T-helper 1 cell treated with Interleukin-12 subunit alpha and Interleukin-12 subunit beta and Interleukin-4 antibody, amounts not matched to agents 30 ng/mL and 1 ng/mL, for 36 hours (primary cell): ENCODE results near the gene DONSON. TPM values are rescaled to one million over a fixed set of nuclear protein-coding genes. Genes with fewer than 3 reads are reported as not detected.
"Not testable (repeated sequence)": the region's sequence is repeated elsewhere in the genome, so short reads cannot be mapped to it uniquely, and the experiment has no call there.

Source experiments
- intact Hi-C: fragments of 100-400 bp; cut with micrococcal nuclease; formaldehyde crosslinking; loops from one replicate; pipeline ENCODE4 v1.15.1; 2024
- total RNA-seq: library from RNA; stranded (reverse); gene quantifications from 2 replicates; pipeline ENCODE4 v1.2.3, GENCODE V29; 2022

DONSON gene, protein sequence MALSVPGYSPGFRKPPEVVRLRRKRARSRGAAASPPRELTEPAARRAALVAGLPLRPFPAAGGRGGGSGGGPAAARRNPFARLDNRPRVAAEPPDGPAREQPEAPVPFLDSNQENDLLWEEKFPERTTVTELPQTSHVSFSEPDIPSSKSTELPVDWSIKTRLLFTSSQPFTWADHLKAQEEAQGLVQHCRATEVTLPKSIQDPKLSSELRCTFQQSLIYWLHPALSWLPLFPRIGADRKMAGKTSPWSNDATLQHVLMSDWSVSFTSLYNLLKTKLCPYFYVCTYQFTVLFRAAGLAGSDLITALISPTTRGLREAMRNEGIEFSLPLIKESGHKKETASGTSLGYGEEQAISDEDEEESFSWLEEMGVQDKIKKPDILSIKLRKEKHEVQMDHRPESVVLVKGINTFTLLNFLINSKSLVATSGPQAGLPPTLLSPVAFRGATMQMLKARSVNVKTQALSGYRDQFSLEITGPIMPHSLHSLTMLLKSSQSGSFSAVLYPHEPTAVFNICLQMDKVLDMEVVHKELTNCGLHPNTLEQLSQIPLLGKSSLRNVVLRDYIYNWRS
- total RNA-seq: 29.5 and 31.5 TPM in 2 replicates

- intact Hi-C loops: loop anchor here (1.0 to 10.0 kb wide), 10 partner anchors 17 to 354 kb away; partner anchors contain the start of genes ATP5PO, DNAJC28, IFNAR1 and IL10RB
Measured at GRCh38 chr21:33588485-33589335, at the start of gene DONSON. Gene DONSON (minus strand): TSS chr21:33588684. CDS start chr21:33588641, 43 bp downstream.

DNA sequence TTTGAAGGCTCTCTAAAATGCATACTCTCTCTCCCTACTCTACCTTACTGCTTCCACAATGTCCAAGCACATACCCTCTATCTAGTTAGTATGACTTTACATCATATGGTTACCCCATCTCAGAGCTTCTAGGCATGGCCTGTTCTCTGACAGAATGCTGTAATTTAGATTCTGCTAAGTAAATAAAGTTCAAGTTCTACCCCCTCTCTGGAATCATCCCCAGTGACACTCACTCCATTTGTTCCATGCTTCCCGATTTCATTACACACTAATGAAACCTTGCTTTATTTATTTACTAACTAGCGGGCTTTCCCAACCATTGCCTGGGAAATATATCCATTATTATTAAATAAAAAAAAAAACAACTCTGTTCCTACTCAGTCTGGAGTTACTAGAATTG is 45.8 kb upstream of the DONSON start:
- intact Hi-C loops: no loop called here

- intact Hi-C loops: not testable (repeated sequence)
Measured at GRCh38 chr21:33626151-33626550, 37.7 kb upstream of the DONSON start.

DNA sequence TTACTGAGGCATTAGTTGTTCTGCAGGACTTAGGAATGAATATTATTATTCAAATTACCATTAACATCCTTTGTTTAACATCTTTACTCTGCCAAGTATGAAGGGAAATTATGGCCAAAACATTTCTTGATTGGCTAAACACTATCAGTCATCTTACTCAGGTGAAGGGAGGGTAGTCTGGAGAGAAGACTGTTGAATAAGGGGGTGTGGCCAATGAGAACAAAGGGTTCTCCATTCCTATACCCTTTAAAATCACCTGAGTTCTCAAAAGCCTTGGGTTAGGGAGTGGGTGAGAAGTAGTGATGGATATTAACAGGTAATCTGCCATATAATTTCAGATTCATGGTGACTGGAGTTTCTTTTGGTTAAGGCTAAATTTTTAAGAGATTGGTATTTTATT is 33.8 kb upstream of the DONSON start:
- intact Hi-C loops: no loop called here

GRCh38 chr21:33619726-33620125 is 31.2 kb upstream of the DONSON start:
- intact Hi-C loops: no loop called here

DNA sequence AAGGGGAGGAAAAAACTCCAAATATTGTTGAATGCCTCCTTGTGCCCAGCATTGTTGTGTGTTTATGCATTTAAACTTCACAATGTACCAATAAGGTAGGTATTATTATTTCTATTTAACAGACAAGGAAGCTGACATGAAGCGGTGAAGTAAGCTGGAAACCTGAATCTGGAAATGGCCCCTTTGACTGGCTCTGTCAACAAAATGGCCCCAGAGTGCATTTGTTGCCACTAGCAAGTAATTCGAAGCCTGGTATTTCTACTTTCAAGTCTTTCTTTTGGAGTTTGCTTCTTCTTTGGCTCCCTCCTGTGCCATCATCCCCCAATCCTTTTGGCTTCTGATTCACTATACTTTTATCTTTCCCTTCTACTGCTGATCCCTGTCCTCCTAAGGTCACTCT is 29.9 kb upstream of the DONSON start:
- intact Hi-C loops: no loop called here

- intact Hi-C loops: not testable (repeated sequence)
Measured at GRCh38 chr21:33617565-33617964, 29.1 kb upstream of the DONSON start.

- intact Hi-C loops: no loop called here
Measured at GRCh38 chr21:33611006-33611744, 22.7 kb upstream of the DONSON start.

- intact Hi-C loops: loop anchor here (10.0 kb wide), 1 partner anchor 234 kb away; no protein-coding TSS in a partner anchor
Measured at GRCh38 chr21:33608559-33608958, 20.1 kb upstream of the DONSON start.

DNA sequence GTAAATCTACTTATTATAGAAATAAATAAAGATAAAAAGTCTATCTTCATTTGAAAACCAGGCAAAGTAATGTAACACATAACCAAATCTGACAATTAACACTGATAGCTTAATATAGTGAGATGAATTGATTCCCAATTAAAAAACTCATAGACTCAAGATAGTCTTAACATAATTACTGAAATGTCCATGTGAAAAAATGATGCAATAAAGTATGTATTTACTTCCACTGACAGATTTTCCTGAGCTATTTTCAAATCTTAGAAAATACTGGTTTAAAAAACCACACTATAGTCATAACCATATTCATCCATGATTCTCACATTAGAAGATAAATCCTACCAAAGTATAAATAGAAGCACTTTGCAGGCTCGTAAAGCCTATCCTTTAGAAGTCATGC is 9.6 kb upstream of the DONSON start:
- intact Hi-C loops: no loop called here

DNA sequence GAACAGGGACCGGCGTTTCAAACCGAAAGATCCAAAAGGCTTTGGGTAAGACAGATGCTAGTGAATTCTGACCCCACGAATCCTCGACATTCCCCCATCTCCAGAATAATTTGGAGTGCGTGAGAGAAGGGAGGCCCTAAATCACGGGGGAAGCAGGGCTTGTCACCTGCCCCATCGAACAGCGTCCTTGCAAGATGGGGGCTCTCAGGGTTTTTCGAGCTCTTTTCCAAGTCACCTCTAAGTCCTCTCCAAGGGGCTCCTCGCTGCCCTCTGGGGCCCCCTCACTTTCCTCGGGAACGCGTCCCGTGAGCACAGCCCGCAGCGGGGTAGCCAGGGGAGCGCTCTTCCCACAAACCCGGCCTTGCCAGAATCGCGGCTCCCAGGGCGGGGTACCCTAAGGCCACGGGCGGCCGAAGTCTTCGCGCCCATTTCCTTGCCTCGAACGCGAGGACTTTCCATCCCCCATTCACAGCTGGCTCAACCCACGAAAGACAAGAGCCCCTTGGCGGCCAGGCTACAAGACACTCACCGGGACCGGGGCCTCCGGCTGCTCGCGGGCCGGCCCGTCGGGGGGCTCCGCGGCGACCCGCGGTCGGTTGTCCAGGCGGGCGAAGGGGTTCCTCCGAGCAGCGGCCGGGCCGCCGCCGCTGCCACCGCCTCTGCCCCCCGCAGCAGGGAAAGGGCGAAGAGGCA is 546 bp downstream of the DONSON start:
- intact Hi-C loops: loop anchor here (1.0 to 10.0 kb wide), 10 partner anchors 17 to 353 kb away; partner anchors contain the start of genes ATP5PO, DNAJC28, IFNAR1 and IL10RB

DNA sequence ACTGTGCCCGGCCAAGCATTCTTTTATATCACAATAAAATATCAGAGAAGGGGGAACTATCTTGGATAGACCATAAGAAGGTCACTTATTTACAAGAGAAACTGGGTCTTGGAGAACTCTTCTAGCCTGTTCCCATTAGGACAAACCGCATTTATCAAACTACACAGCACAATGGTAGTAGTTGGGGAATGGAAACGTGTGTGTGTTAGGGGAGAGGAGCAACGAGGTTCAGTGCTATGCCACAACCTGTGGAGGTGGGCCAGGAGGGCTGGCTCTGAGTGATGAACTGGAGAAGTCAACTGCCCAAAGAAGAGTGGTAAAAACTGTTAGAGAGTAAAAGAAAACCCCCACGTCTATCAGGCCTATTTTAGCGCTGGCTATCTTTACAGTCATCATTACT is 1.6 kb downstream of the DONSON start:
- intact Hi-C loops: loop anchor here (10.0 kb wide), 2 partner anchors 262 to 352 kb away; partner anchors contain the start of gene IFNAR1

- intact Hi-C loops: loop anchor here (10.0 kb wide), 2 partner anchors 260 to 350 kb away; partner anchors contain the start of gene IFNAR1
Measured at GRCh38 chr21:33584455-33584854, 4.0 kb downstream of the DONSON start.

DNA sequence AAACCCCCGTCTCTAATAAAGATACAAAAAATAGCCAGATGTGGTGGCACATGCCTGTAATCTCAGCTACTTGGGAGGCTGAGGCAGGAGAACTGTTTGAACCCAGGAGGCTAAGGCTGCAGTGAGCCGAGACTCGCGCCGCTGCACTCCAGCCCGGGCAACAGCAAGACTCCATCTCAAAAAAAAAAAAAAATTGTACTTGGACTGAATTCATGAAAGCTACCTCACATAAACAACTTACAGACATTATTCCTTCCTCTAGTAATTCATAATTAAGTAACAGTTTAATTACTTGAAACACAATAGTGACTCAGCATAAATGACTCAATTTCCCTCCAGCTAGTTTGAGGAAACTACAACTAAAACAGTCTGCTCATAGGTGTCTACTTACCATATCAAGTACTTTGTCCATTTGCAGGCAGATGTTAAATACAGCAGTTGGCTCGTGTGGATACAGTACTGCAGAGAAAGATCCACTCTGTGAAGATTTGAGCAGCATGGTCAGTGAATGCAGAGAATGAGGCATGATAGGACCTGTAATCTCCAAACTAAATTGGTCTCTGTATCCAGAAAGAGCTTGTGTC is 9.4 kb downstream of the DONSON start:
- intact Hi-C loops: no loop called here

DNA sequence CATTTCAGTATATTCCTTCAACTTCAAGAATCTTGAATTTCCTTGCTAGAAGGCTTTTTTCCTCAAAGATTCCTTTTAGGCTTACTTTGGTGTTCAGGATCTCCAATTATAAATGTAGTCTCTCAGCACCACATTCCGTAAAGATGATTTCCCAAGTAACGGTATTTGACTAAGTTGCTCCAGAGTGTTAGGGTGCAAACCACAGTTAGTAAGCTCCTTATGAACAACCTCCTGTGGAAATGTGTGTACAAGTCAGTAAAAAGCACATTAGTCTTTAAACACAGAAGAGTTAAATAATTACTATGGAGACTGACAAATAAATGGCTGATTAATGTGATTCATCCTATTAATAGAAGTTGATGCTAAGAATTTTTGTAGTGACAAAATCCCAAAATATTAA is 10.3 kb downstream of the DONSON start:
- intact Hi-C loops: no loop called here

DNA sequence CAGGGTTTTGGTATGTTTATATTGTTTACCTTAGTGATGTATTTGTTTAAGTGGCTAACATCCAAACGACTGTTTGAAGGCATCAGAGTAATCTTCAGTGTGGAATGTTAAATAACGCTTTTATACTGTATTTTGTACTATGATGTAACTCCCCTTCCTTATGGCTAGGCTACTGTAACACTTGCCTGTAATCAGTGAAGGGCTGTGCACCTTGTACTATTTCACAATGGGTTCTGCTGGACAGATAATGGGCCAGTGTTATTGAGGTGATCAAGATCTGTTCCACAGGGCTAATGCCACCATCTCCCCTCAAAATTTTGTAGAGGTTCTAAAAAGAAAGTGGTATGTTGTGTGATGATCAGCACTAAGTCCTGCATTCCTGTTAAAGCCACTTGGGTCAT is 11.7 kb downstream of the DONSON start:
- intact Hi-C loops: not testable (repeated sequence)

DNA sequence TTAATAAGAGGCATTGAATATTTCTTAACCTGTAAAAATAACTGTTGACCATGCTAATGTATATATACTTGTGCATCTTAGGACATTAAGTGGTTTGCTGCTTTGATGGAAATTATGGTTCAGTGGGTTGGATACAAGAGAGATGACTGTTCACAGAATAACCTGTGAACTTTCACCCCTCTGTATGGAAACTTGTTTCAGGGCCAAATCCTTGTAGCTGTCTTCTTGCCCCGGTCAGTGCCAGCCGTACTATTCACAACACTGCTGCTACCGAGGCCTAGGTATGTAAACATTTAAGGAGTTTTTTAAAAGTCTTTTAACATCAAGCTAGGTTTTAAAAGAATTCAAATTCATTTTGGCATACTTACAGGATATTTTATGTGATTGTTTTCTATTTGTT is 16.1 kb downstream of the DONSON start:
- intact Hi-C loops: no loop called here

DNA sequence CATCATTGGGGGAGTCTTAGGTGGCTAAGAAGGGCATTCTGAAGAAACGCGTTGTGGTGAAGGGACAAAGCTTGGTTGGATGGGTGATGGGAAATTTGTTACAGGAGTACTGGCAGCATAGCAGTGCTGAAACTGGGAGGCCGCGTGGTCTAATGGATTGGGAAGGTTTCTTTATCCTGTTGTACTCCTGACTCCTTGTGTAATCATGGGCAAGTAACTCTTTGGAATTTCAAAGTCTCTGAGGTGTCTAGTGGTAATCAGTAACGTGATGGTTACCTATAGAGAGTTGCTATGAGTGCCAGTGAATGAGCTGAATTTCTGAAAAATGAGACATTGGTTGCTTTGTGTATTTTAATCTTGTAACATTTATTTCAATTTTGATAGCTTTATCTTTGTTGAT is 18.5 kb downstream of the DONSON start:
- intact Hi-C loops: loop anchor here (2.0 kb wide), 1 partner anchor 15 kb away; no protein-coding TSS in a partner anchor

DNA sequence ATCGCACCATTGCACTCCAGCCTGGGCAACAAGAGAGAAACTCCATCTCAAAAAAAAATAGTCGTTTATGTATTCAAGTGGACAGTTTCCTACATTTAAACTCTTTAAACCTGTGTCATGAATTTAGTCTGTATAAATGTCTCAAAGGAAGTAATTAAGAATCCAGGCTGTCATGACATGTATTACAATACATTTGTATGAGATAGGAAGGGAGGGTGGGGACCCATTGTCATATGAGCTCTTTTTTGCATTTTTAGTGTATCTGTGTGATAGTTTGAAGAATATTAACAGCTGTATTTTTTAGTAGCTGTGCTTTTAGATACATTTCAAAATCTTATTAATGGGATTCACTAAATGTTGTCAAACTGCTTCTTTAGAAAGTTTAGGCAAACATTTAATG is 20.0 kb downstream of the DONSON start:
- intact Hi-C loops: no loop called here

DNA sequence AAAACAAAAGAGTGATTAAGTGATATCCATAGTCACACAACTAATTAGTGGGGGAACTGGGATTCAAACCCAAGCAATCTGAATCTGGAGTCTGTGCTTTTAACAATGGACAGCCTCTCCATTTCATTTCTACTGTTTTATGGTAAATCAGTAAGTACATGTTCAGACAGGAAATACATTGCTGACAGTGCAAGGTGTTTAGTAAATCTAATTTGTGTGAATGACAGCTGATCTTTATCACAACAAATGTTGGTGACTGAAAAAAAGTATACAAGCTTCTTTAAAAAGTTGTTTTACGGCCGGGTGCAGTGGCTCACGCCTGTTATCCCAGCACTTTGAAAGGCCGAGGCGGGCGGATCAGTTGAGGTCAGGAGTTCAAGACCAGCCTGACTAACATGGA is 20.6 kb downstream of the DONSON start:
- intact Hi-C loops: no loop called here
